Bronchial epithelial cell (primary cell): Measurements from ENCODE around the gene UGT8. TPM values are rescaled to one million over a fixed set of nuclear protein-coding genes. Genes with fewer than 3 reads are reported as not detected.
"Not testable (repeated sequence)": the region's sequence is repeated elsewhere in the genome, so short reads cannot be mapped to it uniquely, and the experiment has no call there.

Source experiments
- DNase-seq: peaks from one replicate; pipeline ENCODE4 v3.0.0-alpha.2; 2010; ENCODE audit warnings: low read depth
- FAIRE-seq: peaks from 2 replicates; lab custom pipeline; 2011; peaks lifted over from hg19 to GRCh38; lab: Jason Lieb, UNC
- H3K27me3 ChIP-seq: 2 replicates; pipeline ENCODE4 v1.5.1; 2011; ENCODE audit warnings: low read length; ENCODE audit not compliant: control insufficient read depth, insufficient read depth
- H3K36me3 ChIP-seq: 2 replicates; pipeline ENCODE4 v1.5.1; 2011; ENCODE audit warnings: low read length; ENCODE audit not compliant: control insufficient read depth, insufficient read depth
- H3K4me3 ChIP-seq: 2 replicates; pipeline ENCODE4 v1.5.1; 2011; ENCODE audit warnings: mild to moderate bottlenecking, low read depth, low read length, control low read depth
- total RNA-seq: library from RNA; depleted of rRNA; stranded (reverse); fragments of >200 nt; gene quantifications from 2 replicates; pipeline ENCODE4 v1.2.1, GENCODE V29; 2014
- TF ChIP-seq, protein P1 (sequence below): IDR thresholded peaks from 2 replicates; pipeline ENCODE4 v1.5.1; 2011; ENCODE audit warnings: mild to moderate bottlenecking, moderate library complexity, low read length, control low read depth, inconsistent platforms; ENCODE audit not compliant: insufficient read depth, severe bottlenecking

Gene UGT8
- total RNA-seq, 1 donor from 2014 or later = under 0.01 TPM

DNA sequence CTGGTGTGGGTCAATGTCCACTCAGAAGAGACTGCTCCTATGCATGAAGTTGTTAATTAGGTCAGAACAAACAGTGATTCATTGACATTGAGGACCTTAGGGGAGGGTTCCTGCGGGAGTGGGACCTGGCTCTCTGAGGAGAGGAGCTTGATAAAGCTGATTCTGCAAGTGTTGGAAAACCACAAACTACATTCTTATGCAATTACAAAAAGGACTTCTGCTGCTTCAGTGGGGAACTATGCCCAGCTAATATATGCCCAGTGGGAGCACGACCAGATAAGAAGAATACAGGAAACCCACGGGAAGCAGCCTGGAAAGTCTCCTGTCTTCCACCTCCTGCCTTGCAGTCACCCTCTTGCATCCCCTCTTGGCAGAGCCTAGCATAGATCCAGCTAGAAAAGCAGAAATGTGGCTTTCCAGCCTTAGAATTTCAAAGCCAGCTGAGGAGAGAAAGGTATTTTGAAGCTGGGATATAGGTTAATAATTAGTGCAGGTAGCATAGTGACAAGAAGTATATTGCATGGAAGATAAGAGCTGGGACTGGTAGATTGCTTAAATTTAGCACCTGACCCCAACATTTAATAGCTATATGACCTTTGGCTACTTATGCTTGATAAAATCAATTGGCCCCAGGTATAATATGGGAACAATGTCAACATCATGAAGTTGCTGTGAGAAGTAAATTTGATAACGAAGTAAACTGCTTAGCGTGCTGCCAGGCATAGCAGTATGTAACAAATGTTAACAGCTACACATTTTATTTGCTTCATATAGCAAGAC, 34.9 kb upstream of the UGT8 start:
- DNase-seq (peak; percentile 58), FAIRE-seq (no peak)
- no peaks in the 10 kb centered on the region for H3K36me3 ChIP-seq
- TF ChIP-seq, protein P1, sequence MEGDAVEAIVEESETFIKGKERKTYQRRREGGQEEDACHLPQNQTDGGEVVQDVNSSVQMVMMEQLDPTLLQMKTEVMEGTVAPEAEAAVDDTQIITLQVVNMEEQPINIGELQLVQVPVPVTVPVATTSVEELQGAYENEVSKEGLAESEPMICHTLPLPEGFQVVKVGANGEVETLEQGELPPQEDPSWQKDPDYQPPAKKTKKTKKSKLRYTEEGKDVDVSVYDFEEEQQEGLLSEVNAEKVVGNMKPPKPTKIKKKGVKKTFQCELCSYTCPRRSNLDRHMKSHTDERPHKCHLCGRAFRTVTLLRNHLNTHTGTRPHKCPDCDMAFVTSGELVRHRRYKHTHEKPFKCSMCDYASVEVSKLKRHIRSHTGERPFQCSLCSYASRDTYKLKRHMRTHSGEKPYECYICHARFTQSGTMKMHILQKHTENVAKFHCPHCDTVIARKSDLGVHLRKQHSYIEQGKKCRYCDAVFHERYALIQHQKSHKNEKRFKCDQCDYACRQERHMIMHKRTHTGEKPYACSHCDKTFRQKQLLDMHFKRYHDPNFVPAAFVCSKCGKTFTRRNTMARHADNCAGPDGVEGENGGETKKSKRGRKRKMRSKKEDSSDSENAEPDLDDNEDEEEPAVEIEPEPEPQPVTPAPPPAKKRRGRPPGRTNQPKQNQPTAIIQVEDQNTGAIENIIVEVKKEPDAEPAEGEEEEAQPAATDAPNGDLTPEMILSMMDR = no peak
- H3K4me3 ChIP-seq = no peak overlapping the region
- no peaks in the 10 kb centered on the region for H3K27me3 ChIP-seq

DNA sequence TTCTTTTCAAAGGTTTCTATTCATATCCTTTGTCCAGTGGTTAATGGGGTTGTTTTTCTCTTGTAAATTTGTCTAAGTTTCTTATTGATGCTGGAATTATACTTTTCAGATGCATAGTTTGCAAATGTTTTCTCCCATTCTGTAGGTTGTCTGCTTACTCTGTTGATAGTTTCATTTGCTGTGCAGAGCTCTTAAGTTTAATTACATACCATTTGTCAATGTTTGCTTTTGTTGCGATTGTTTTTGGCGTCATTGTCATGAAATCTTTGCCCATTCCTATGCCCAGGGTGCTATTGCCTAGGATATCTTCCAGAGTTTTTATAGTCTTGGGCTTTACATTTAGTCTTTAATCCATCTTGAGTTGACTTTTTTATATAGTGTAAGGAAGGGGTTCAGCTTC, 21.2 kb upstream of the UGT8 start:
- TF ChIP-seq, protein P1 = no peak
- Histone ChIP-seq H3K27me3 (no peaks in the 10 kb centered on the region), H3K4me3 (no peak overlapping the region), H3K36me3 (no peaks in the 10 kb centered on the region)
- DNase-seq = no peak
- no peak for FAIRE-seq

DNA sequence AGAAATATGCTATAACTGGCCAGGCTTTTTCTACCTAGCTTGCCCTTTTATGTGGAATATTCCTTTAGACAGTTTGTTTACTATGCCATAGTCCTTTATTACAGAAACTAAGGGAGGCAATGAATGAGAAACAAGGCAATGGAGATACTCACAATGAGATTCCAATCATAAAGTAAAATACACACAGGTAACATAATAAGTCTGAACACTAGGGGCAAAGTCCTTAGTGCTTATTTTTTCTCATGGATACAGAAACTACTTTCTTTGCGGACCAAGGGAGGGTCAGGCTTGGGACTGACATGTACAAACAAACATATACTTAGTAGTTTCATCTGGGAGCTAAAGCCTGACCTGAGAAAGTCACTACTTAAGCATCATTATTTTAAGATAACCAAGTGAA, 16.0 kb upstream of the UGT8 start:
- FAIRE-seq (no peak), DNase-seq (no peak)
- Histone ChIP-seq H3K4me3 (no peak overlapping the region), H3K36me3 (no peaks in the 10 kb centered on the region), H3K27me3 (no peaks in the 10 kb centered on the region)
- TF ChIP-seq, protein P1 = no peak

DNA sequence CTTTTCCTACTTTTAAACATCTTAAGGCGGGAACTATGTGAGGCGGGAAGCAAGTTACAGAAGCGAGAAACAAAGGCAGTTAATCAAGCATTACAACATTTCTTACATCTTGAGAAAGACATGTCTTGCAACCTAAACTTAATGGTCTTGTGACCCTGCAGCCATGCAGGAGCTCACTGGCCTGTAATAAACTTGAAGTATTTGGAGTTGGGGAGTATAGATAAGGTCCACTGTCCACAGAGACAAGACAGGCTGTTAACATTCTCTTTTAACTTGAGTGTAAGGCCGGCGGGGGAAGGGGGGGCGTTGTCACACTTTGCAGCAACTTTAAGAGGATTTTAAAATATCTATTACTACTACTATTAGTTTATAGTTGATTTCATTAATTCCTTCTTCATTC, 10.3 kb upstream of the UGT8 start:
- FAIRE-seq (no peak), DNase-seq (no peak)
- no peaks in the 10 kb centered on the region for H3K27me3 ChIP-seq
- TF ChIP-seq, protein P1 = no peak
- H3K36me3 ChIP-seq = no peaks in the 10 kb centered on the region
- H3K4me3 ChIP-seq = no peak overlapping the region

DNA sequence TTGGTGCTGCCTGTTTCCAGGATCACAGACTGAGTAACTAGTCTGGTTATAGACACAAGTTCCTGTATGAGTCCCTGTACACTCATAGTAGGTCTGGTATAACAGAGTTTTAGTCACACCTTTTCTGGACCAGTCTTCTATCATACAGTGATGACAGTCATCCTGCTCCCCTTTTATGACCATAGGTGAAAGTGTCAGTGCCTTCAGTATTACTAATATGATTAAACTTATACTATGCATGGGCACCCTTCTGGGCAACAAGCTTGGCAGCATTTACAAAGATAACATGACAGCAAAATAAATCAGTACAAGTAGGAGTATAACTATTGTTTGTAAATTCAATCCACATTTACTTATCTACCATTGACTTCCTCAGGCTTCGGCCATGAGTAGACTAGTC, 8.2 kb upstream of the UGT8 start:
- not testable (repeated sequence) for FAIRE-seq, DNase-seq, H3K4me3 ChIP-seq, H3K36me3 ChIP-seq, H3K27me3 ChIP-seq

DNA sequence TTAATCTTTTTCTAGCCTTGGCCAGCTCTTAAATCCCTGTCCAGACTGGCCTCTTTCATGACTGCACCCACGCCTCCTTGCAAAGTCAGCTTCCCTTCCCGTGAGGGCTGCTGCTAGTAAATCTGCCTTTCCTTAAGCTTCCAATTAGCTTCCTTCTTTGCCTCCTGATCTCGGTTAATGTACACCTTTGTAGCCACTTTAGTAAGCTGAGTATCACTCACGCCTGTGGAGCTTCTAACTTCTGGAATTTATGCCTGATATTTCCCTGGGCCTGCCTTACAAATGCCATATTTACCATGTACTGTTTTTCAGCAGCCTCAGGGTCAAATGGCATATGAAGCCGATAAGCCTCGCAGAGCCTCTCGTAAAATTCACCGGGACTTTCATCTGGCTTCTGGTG, 5.1 kb upstream of the UGT8 start:
- no peak overlapping the region for H3K4me3 ChIP-seq
- TF ChIP-seq, protein P1 = no peak
- H3K27me3 ChIP-seq = peaks cover 6% of the 10 kb centered on the region
- FAIRE-seq (no peak), DNase-seq (no peak)
- H3K36me3 ChIP-seq = no peaks in the 10 kb centered on the region
